ENCODE measurements around the gene PARN.

DNA sequence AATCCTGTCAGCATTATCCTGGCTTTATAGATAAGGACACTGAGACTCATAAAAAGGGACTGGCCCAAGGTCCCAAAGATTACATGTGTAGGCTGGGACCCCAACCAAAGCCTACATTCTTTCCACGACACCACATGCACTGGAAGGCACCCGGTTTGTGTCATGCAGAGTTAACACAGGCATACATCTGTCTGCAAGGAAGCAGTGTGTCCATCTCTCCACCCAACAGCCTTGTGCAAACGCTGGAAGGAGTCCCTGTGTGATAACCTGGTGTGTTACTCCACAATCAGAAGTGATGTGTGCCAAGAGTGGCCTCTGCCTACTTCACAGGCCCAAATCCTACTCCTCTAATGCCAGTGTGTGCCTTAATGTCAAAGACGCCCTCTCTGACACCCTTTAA lies 139.8 kb downstream of the PARN start:
- TF ChIP-seq, protein P1, sequence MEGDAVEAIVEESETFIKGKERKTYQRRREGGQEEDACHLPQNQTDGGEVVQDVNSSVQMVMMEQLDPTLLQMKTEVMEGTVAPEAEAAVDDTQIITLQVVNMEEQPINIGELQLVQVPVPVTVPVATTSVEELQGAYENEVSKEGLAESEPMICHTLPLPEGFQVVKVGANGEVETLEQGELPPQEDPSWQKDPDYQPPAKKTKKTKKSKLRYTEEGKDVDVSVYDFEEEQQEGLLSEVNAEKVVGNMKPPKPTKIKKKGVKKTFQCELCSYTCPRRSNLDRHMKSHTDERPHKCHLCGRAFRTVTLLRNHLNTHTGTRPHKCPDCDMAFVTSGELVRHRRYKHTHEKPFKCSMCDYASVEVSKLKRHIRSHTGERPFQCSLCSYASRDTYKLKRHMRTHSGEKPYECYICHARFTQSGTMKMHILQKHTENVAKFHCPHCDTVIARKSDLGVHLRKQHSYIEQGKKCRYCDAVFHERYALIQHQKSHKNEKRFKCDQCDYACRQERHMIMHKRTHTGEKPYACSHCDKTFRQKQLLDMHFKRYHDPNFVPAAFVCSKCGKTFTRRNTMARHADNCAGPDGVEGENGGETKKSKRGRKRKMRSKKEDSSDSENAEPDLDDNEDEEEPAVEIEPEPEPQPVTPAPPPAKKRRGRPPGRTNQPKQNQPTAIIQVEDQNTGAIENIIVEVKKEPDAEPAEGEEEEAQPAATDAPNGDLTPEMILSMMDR (IDR thresholded peaks at IDR 0.05) = no peak
- no peak for TF ChIP-seq POLR2A (IDR thresholded peaks at IDR 0.05)
